CD1c-positive myeloid dendritic cell (primary cell): ENCODE results near the gene SEC23B.
"Not testable (repeated sequence)": the region's sequence is repeated elsewhere in the genome, so short reads cannot be mapped to it uniquely, and the experiment has no call there.

ENCODE experiments used
- DNase-seq: peaks from one replicate; pipeline ENCODE4 v3.0.0-alpha.2; 2016; ENCODE audit errors: extremely low spot score

SEC23B gene

GRCh38 chr20:18524646-18525045 is 16.9 kb downstream of the SEC23B start:
- DNase-seq, result no peak

- DNase-seq, result not testable (repeated sequence)
These were observed 19.0 kb downstream of the SEC23B start for GRCh38 chr20:18526761-18527160.

GRCh38 chr20:18527339-18527738 is 19.6 kb downstream of the SEC23B start:
- no peak for DNase-seq

GRCh38 chr20:18527836-18528235 is 20.1 kb downstream of the SEC23B start:
- no peak for DNase-seq

GRCh38 chr20:18529041-18529440 is 21.3 kb downstream of the SEC23B start:
- DNase-seq, result no peak

GRCh38 chr20:18532626-18533025 is 24.9 kb downstream of the SEC23B start:
- no peak for DNase-seq

GRCh38 chr20:18533491-18533890 is 25.8 kb downstream of the SEC23B start:
- DNase-seq, result no peak

GRCh38 chr20:18533978-18534644 is 26.4 kb downstream of the SEC23B start:
- no peak for DNase-seq

GRCh38 chr20:18537651-18538050 is 29.9 kb downstream of the SEC23B start:
- no peak for DNase-seq

- DNase-seq, result no peak
These were observed 34.0 kb downstream of the SEC23B start for GRCh38 chr20:18541741-18542140.

- DNase-seq, result no peak
These were observed 35.5 kb downstream of the SEC23B start for GRCh38 chr20:18543216-18543615.

- DNase-seq, result no peak
These were observed 36.2 kb downstream of the SEC23B start for GRCh38 chr20:18543932-18544331.

GRCh38 chr20:18545566-18545965 is 37.8 kb downstream of the SEC23B start:
- DNase-seq, result no peak

GRCh38 chr20:18548465-18548864 is 40.7 kb downstream of the SEC23B start:
- no peak for DNase-seq

GRCh38 chr20:18553746-18554145 is 46.0 kb downstream of the SEC23B start:
- DNase-seq, result no peak

- DNase-seq, result peak; percentile 94
These were observed 59.4 kb downstream of the SEC23B start, which contains the start of gene SMIM26 for GRCh38 chr20:18566892-18567738. SMIM26 (plus strand) TSS chr20:18567432; CDS start chr20:18567479, 47 bp downstream.

- no peak for DNase-seq
These were observed 60.0 kb downstream of the SEC23B start for GRCh38 chr20:18567739-18568091.

- no peak for DNase-seq
These were observed 63.3 kb downstream of the SEC23B start for GRCh38 chr20:18571009-18571408.

- peak; percentile 56 for DNase-seq
These were observed 63.8 kb downstream of the SEC23B start for GRCh38 chr20:18571578-18571977.

GRCh38 chr20:18577942-18578341 is 70.2 kb downstream of the SEC23B start:
- DNase-seq, result no peak

GRCh38 chr20:18578581-18578980 is 70.8 kb downstream of the SEC23B start:
- no peak for DNase-seq

GRCh38 chr20:18580012-18580411 is 72.3 kb downstream of the SEC23B start:
- no peak for DNase-seq

- peak; percentile 4 for DNase-seq
These were observed 77.4 kb downstream of the SEC23B start for GRCh38 chr20:18585134-18585533.
